GM15510 (cell line): ENCODE measurements around the gene SYNGR4.

Experiments
- POLR2A ChIP-seq: IDR thresholded peaks from 3 replicates; pipeline ENCODE4 v1.6.1; 2011; ENCODE audit warnings: borderline replicate concordance; ENCODE audit not compliant: insufficient read length; ENCODE audit errors: extremely low read depth

Gene SYNGR4

GRCh38 chr19:48379058-48379457, 14.9 kb downstream of the SYNGR4 start:
- no peak for TF ChIP-seq POLR2A

- TF ChIP-seq POLR2A: no peak
These were observed 17.2 kb downstream of the SYNGR4 start for GRCh38 chr19:48381178-48381950.

GRCh38 chr19:48382286-48382685, 18.1 kb downstream of the SYNGR4 start:
- TF ChIP-seq POLR2A: no peak

- no peak for TF ChIP-seq POLR2A
These were observed 21.4 kb downstream of the SYNGR4 start for GRCh38 chr19:48385461-48386087.

- TF ChIP-seq POLR2A: no peak
These were observed 22.8 kb downstream of the SYNGR4 start for GRCh38 chr19:48386981-48387380.

- TF ChIP-seq POLR2A: no peak
These were observed 26.3 kb downstream of the SYNGR4 start for GRCh38 chr19:48390188-48391099.

GRCh38 chr19:48391100-48392005, 27.2 kb downstream of the SYNGR4 start, which contains the start of gene KDELR1:
TSS of gene KDELR1 (minus strand) at chr19:48391551. CDS start at chr19:48391358, 193 bp downstream.
- peak; percentile 59 for TF ChIP-seq POLR2A

GRCh38 chr19:48392860-48393558, 28.8 kb downstream of the SYNGR4 start:
- no peak for TF ChIP-seq POLR2A

GRCh38 chr19:48393559-48394330, 29.6 kb downstream of the SYNGR4 start, which contains the start of gene GRIN2D:
TSS of gene GRIN2D (plus strand) at chr19:48393668. CDS start at chr19:48398393, 4,725 bp downstream.
- no peak for TF ChIP-seq POLR2A

GRCh38 chr19:48394331-48395169, 30.4 kb downstream of the SYNGR4 start:
- no peak for TF ChIP-seq POLR2A

- no peak for TF ChIP-seq POLR2A
These were observed 30.9 kb downstream of the SYNGR4 start for GRCh38 chr19:48395170-48395455.

- no peak for TF ChIP-seq POLR2A
These were observed 31.3 kb downstream of the SYNGR4 start for GRCh38 chr19:48395499-48395898.
